ENCODE measurements around the gene ADNP2.

The ADNP2 gene

GRCh38 chr18:80180778-80181564 lies 71.9 kb downstream of the ADNP2 start:
- TF ChIP-seq CTCF (IDR thresholded peaks at IDR 0.05; ENCODE audit: control insufficient read depth, extremely low read depth, insufficient read depth) = no peak
- no peak overlapping the region for H3K4me3 ChIP-seq (ENCODE audit: low read depth, low read length)
- no peak for DNase-seq (ENCODE audit: low read depth)

GRCh38 chr18:80181642-80182461 lies 72.8 kb downstream of the ADNP2 start:
- TF ChIP-seq CTCF (IDR thresholded peaks at IDR 0.05; ENCODE audit: control insufficient read depth, extremely low read depth, insufficient read depth) = no peak
- H3K4me3 ChIP-seq (ENCODE audit: low read depth, low read length) = no peak overlapping the region
- peak; percentile 82 for DNase-seq (ENCODE audit: low read depth)

GRCh38 chr18:80182855-80183254 lies 73.8 kb downstream of the ADNP2 start:
- no peak for TF ChIP-seq CTCF (IDR thresholded peaks at IDR 0.05; ENCODE audit: control insufficient read depth, extremely low read depth, insufficient read depth)
- DNase-seq (ENCODE audit: low read depth) = no peak
- no peak overlapping the region for H3K4me3 ChIP-seq (ENCODE audit: low read depth, low read length)

GRCh38 chr18:80183273-80184050 lies 74.4 kb downstream of the ADNP2 start:
- TF ChIP-seq CTCF (IDR thresholded peaks at IDR 0.05; ENCODE audit: control insufficient read depth, extremely low read depth, insufficient read depth) = no peak
- DNase-seq (ENCODE audit: low read depth) = no peak

GRCh38 chr18:80184243-80184772 lies 75.2 kb downstream of the ADNP2 start:
- no peak overlapping the region for H3K4me3 ChIP-seq (ENCODE audit: low read depth, low read length)
- TF ChIP-seq CTCF (IDR thresholded peaks at IDR 0.05; ENCODE audit: control insufficient read depth, extremely low read depth, insufficient read depth) = no peak
- no peak for DNase-seq (ENCODE audit: low read depth)

More at GRCh38 chr18:80183273-80184050, 74.4 kb downstream of the ADNP2 start:
- no peak overlapping the region for H3K4me3 ChIP-seq (ENCODE audit: low read depth, low read length)

GRCh38 chr18:80185545-80185944 lies 76.5 kb downstream of the ADNP2 start:
- no peak for TF ChIP-seq CTCF (IDR thresholded peaks at IDR 0.05; ENCODE audit: control insufficient read depth, extremely low read depth, insufficient read depth)
- no peak for DNase-seq (ENCODE audit: low read depth)
- H3K4me3 ChIP-seq (ENCODE audit: low read depth, low read length) = no peak overlapping the region
